ENCODE results near the gene NPTX2. TPM values are rescaled to one million over a fixed set of nuclear protein-coding genes. Genes with fewer than 3 reads are reported as not detected.

NPTX2 gene
- total RNA-seq, 2 donors from 2014 or later: 0.53 to 1.3 TPM

GRCh38 chr7:98674881-98675280 lies 57.8 kb downstream of the NPTX2 start:
- no peak overlapping the region for H3K4me3 ChIP-seq (ENCODE audit: low read length)
- no peak overlapping the region for H3K27ac ChIP-seq (ENCODE audit: low read depth, low read length)
- peaks cover 16% of the 10 kb centered on the region for H3K9me3 Mint-ChIP-seq
- H3K36me3 ChIP-seq (ENCODE audit: control insufficient read depth, insufficient read depth, low read length): no peaks in the 10 kb centered on the region
- DNase-seq: no peak
- WGBS, 2 experiments (ENCODE audit: insufficient coverage in 1 of 2, insufficient read length in 1 of 2): 79 to 86% methylated on average over 9 of the region's 9 CpGs
- peaks cover 21% of the 10 kb centered on the region for H3K27me3 Mint-ChIP-seq (ENCODE audit: insufficient read depth)
- TF ChIP-seq, protein P1, sequence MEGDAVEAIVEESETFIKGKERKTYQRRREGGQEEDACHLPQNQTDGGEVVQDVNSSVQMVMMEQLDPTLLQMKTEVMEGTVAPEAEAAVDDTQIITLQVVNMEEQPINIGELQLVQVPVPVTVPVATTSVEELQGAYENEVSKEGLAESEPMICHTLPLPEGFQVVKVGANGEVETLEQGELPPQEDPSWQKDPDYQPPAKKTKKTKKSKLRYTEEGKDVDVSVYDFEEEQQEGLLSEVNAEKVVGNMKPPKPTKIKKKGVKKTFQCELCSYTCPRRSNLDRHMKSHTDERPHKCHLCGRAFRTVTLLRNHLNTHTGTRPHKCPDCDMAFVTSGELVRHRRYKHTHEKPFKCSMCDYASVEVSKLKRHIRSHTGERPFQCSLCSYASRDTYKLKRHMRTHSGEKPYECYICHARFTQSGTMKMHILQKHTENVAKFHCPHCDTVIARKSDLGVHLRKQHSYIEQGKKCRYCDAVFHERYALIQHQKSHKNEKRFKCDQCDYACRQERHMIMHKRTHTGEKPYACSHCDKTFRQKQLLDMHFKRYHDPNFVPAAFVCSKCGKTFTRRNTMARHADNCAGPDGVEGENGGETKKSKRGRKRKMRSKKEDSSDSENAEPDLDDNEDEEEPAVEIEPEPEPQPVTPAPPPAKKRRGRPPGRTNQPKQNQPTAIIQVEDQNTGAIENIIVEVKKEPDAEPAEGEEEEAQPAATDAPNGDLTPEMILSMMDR (conservative IDR thresholded peaks at IDR 0.05): no peak
- H3K4me1 ChIP-seq (ENCODE audit: control insufficient read depth, insufficient read depth, low read length): no peaks in the 10 kb centered on the region
- no peaks in the 10 kb centered on the region for H3K27me3 ChIP-seq (ENCODE audit: control insufficient read depth, insufficient read depth, low read length, poor library complexity, severe bottlenecking)
- H3K4me1 Mint-ChIP-seq: no peaks in the 10 kb centered on the region
- no peak overlapping the region for H3K27ac Mint-ChIP-seq
- H3K9ac ChIP-seq (ENCODE audit: extremely low read depth, low read length, poor library complexity, severe bottlenecking): no peak overlapping the region
- no peak overlapping the region for H3K4me3 Mint-ChIP-seq
- H3K9me3 ChIP-seq (ENCODE audit: control insufficient read depth, low read length): no peaks in the 10 kb centered on the region
- H3K36me3 Mint-ChIP-seq (ENCODE audit: low read depth): no peaks in the 10 kb centered on the region

DNA sequence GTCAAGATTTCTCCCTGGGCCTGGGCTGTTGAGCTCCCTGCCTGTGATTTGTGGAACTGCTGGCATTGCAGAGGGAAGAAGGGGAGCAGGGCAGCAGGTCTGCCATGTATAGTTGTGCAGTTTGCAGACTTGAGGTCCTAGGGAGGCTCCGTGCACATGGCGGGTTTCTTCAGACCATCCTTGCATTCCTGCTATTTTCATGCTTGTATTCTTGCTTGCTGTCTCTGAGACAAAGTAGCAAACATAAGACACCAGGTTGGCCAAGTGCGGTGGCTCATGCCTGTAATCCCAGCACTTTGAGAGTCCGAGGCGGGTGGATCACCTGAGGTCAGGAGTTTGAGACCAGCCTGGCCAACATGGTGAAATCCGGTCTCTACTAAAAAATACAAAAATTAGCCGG lies 61.1 kb downstream of the NPTX2 start:
- H3K4me3 Mint-ChIP-seq: no peak overlapping the region
- peaks cover under 1% of the 10 kb centered on the region for H3K27me3 Mint-ChIP-seq (ENCODE audit: insufficient read depth)
- H3K27ac Mint-ChIP-seq: no peak overlapping the region
- H3K27ac ChIP-seq (ENCODE audit: low read depth, low read length): no peak overlapping the region
- H3K4me1 Mint-ChIP-seq: no peaks in the 10 kb centered on the region
- H3K4me1 ChIP-seq (ENCODE audit: control insufficient read depth, insufficient read depth, low read length): no peaks in the 10 kb centered on the region
- no peaks in the 10 kb centered on the region for H3K9me3 ChIP-seq (ENCODE audit: control insufficient read depth, low read length)
- H3K36me3 ChIP-seq (ENCODE audit: control insufficient read depth, insufficient read depth, low read length): no peaks in the 10 kb centered on the region
- H3K36me3 Mint-ChIP-seq (ENCODE audit: low read depth): no peaks in the 10 kb centered on the region
- H3K27me3 ChIP-seq (ENCODE audit: control insufficient read depth, insufficient read depth, low read length, poor library complexity, severe bottlenecking): no peaks in the 10 kb centered on the region
- H3K9me3 Mint-ChIP-seq: peaks cover 9% of the 10 kb centered on the region
- TF ChIP-seq, protein P1 (conservative IDR thresholded peaks at IDR 0.05): no peak
- H3K4me3 ChIP-seq (ENCODE audit: low read length): no peak overlapping the region
- WGBS, 2 experiments (ENCODE audit: insufficient coverage in 1 of 2, insufficient read length in 1 of 2): 89 to 92% methylated on average over 7 of the region's 7 CpGs
- DNase-seq: no peak
- H3K9ac ChIP-seq (ENCODE audit: extremely low read depth, low read length, poor library complexity, severe bottlenecking): no peak overlapping the region

Other genes with a start within 250 kb of the NPTX2 start
- 10 to 100 TPM; 30.5 to 38.4 TPM for gene BAIAP2L1, start 216.2 kb upstream of the NPTX2 start, total RNA-seq